PFSK-1 (cell line): ENCODE measurements around the gene SCN5A.

Experiments used
- SIN3A ChIP-seq: IDR thresholded peaks from 2 replicates; pipeline ENCODE4 v1.6.1; 2012; ENCODE audit warnings: mild to moderate bottlenecking, low read length, moderate library complexity, borderline replicate concordance; ENCODE audit not compliant: insufficient read depth
- TAF1 ChIP-seq: IDR thresholded peaks from 2 replicates; pipeline ENCODE4 v1.6.1; 2012; ENCODE audit warnings: low read length, control low read depth, borderline replicate concordance; ENCODE audit not compliant: insufficient read depth
- TF ChIP-seq, protein P1 (sequence below), 2 experiments: IDR thresholded peaks; 2 replicates each; pipeline versions ENCODE4 v1.6.1 to v1.8.0; 2011 to 2012; ENCODE audit warnings: low read depth in 2 of 2, low read length in 2 of 2, control low read depth in 1 of 2, inconsistent platforms in 1 of 2, mild to moderate bottlenecking in 1 of 2, moderate library complexity in 1 of 2; ENCODE audit not compliant: insufficient read depth in 1 of 2

DNA sequence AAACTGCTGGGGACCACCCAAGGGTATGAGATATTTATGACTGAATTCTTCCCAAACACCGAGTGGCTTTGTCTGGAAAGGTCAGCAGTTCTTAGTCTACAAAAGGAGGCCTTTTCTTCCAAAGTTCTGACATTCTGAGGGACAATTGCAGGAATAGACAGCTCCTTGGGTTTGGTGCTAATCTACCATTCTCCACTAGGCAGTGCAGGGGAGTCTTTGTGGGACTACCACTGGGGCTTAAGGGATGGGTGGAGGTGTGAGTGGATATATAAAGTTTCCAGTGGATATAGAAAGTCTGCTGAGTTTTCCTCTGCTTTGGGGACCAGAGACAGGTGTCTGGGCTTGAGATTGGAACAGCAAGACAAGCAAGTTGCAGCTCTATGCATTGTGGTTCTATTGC, 90.6 kb downstream of the SCN5A start:
- TF ChIP-seq, protein P1, sequence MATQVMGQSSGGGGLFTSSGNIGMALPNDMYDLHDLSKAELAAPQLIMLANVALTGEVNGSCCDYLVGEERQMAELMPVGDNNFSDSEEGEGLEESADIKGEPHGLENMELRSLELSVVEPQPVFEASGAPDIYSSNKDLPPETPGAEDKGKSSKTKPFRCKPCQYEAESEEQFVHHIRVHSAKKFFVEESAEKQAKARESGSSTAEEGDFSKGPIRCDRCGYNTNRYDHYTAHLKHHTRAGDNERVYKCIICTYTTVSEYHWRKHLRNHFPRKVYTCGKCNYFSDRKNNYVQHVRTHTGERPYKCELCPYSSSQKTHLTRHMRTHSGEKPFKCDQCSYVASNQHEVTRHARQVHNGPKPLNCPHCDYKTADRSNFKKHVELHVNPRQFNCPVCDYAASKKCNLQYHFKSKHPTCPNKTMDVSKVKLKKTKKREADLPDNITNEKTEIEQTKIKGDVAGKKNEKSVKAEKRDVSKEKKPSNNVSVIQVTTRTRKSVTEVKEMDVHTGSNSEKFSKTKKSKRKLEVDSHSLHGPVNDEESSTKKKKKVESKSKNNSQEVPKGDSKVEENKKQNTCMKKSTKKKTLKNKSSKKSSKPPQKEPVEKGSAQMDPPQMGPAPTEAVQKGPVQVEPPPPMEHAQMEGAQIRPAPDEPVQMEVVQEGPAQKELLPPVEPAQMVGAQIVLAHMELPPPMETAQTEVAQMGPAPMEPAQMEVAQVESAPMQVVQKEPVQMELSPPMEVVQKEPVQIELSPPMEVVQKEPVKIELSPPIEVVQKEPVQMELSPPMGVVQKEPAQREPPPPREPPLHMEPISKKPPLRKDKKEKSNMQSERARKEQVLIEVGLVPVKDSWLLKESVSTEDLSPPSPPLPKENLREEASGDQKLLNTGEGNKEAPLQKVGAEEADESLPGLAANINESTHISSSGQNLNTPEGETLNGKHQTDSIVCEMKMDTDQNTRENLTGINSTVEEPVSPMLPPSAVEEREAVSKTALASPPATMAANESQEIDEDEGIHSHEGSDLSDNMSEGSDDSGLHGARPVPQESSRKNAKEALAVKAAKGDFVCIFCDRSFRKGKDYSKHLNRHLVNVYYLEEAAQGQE (IDR thresholded peaks at IDR 0.05; ENCODE audit: insufficient read depth in 1 of 2, low read depth in 2 of 2, low read length in 2 of 2): no peak
- no peak for TF ChIP-seq TAF1
- no peak for TF ChIP-seq SIN3A
